HEK293 (cell line): ENCODE measurements around the gene RCSD1.

Experiments
- CTCF ChIP-seq: fragments of 450-650 bp; formaldehyde crosslinking; IDR thresholded peaks from 2 replicates; pipeline ENCODE4 v1.5.1; 2016; ENCODE audit warnings: missing biosample characterization, missing genetic modification characterization
- YY1 ChIP-seq: fragments of 450-650 bp; formaldehyde crosslinking; IDR thresholded peaks from 2 replicates; pipeline ENCODE4 v1.5.1; 2018; ENCODE audit warnings: missing biosample characterization, missing genetic modification characterization
- ZNF148 ChIP-seq: fragments of 450-650 bp; formaldehyde crosslinking; IDR thresholded peaks from 2 replicates; pipeline ENCODE4 v1.5.0; 2017; ENCODE audit warnings: missing biosample characterization, missing genetic modification characterization, borderline replicate concordance
- ZNF585B ChIP-seq: fragments of 450-650 bp; formaldehyde crosslinking; IDR thresholded peaks from 2 replicates; pipeline ENCODE4 v1.5.1; 2016; ENCODE audit warnings: missing biosample characterization, missing genetic modification characterization

GRCh38 chr1:167625040-167625823, 4.8 kb upstream of the RCSD1 start:
- TF ChIP-seq YY1 (tag by site-specific recombination) (no peak), ZNF585B (no peak), CTCF (tag by site-specific recombination) (no peak), ZNF148 (no peak)
